A549 (cell line): ENCODE data around the gene SMARCD1. TPM values are rescaled to one million over a fixed set of nuclear protein-coding genes. Genes with fewer than 3 reads are reported as not detected.
A peak's percentile ranks its signal among the peaks of the same experiment; 100 is the strongest.

ENCODE experiments used
- ATAC-seq, 2 experiments: fragments of 200-7000 bp in 1 of 2; fragments of >200 bp in 1 of 2; cut with Nextera tagmentation in 1 of 2; cut with Tn5 transposase in 1 of 2; 3 replicates each; pipeline versions ENCODE4 v1.8.0 to v1.9.1; 2018 to 2020; ENCODE audit warnings: mild to moderate bottlenecking in 1 of 2, moderate library complexity in 1 of 2
- CTCF ChIA-PET: fragments of 300-600 bp; sonication (Branson Sonifier 250); formaldehyde crosslinking; extraction: SDS; loops from one replicate; lab custom pipeline; 2021; ENCODE audit warnings: antibody characterized with exemption, inconsistent platforms; lab: Yijun Ruan, JAX
- POLR2A ChIA-PET: fragments of 350-600 bp; formaldehyde crosslinking; extraction: SDS; loops from one replicate; lab custom pipeline; 2021; ENCODE audit warnings: antibody characterized with exemption, inconsistent platforms; lab: Yijun Ruan, JAX
- DNase-seq, 2 experiments: peaks; one replicate each; pipeline versions ENCODE4 v3.0.0 to v3.0.0-alpha.2; 2011 to 2016; ENCODE audit warnings: low read depth in 1 of 2, low spot score in 1 of 2
- FAIRE-seq: peaks from 2 replicates; lab custom pipeline; 2011; peaks lifted over from hg19 to GRCh38; lab: Jason Lieb, UNC
- H3K27ac ChIP-seq, 2 experiments: fragments of >200 bp; sonication (Bioruptor Twin); formaldehyde crosslinking; 3 replicates each; pipeline ENCODE4 v1.5.1; 2016 to 2017
- H3K4me1 ChIP-seq: fragments of >200 bp; sonication (Bioruptor Twin); formaldehyde crosslinking; 3 replicates; pipeline ENCODE4 v1.6.1; 2016
- H3K4me2 ChIP-seq: fragments of >200 bp; sonication (Bioruptor Twin); formaldehyde crosslinking; 3 replicates; pipeline ENCODE4 v1.6.1; 2016
- H3K4me3 ChIP-seq: fragments of >200 bp; sonication (Bioruptor Twin); formaldehyde crosslinking; 3 replicates; pipeline ENCODE4 v1.5.1; 2016
- H3K9me3 ChIP-seq: fragments of >200 bp; sonication (Bioruptor Twin); formaldehyde crosslinking; 3 replicates; pipeline ENCODE4 v1.6.1; 2016
- BHLHE40 ChIP-seq: IDR thresholded peaks from 2 replicates; pipeline ENCODE4 v1.6.1; 2012; ENCODE audit warnings: low read depth, low read length, inconsistent platforms
- CHD2 ChIP-seq: fragments of 150-350 bp; IDR thresholded peaks from 2 replicates; pipeline ENCODE4 v1.6.1; 2014; ENCODE audit warnings: low read length; ENCODE audit not compliant: partially characterized antibody
- EHMT2 ChIP-seq: fragments of 200-600 bp; sonication (generic); IDR thresholded peaks from 2 replicates; pipeline ENCODE4 v1.6.1; 2016; ENCODE audit warnings: antibody characterized with exemption, low read depth, mild to moderate bottlenecking, moderate library complexity
- EP300 ChIP-seq, 2 experiments: fragments of >200 bp; sonication (Bioruptor Twin); formaldehyde crosslinking; IDR thresholded peaks; 2 replicates in 1 of 2; 3 replicates in 1 of 2; pipeline ENCODE4 v1.6.1; 2016 to 2017
- FOSB ChIP-seq: fragments of 250-450 bp; sonication (Bioruptor Pico); IDR thresholded peaks from 2 replicates; pipeline ENCODE4 v1.5.0; 2020; ENCODE audit warnings: mild to moderate bottlenecking, moderate library complexity
- FOSL2 ChIP-seq, 2 experiments: fragments of 450-650 bp in 1 of 2; fragments of >200 bp in 1 of 2; sonication (Bioruptor Twin) in 1 of 2; formaldehyde crosslinking; IDR thresholded peaks; 2 replicates each; pipeline versions ENCODE4 v1.5.0 to v1.6.1; 2016 to 2020; ENCODE audit warnings: mild to moderate bottlenecking in 1 of 2, moderate library complexity in 1 of 2
- FOXS1 ChIP-seq: fragments of 250-450 bp; sonication (Bioruptor Pico); IDR thresholded peaks from 2 replicates; pipeline ENCODE4 v1.5.0; 2020; ENCODE audit warnings: mild to moderate bottlenecking, moderate library complexity
- HEYL ChIP-seq: fragments of 250-450 bp; sonication (Bioruptor Pico); IDR thresholded peaks from 2 replicates; pipeline ENCODE4 v1.8.0; 2021; ENCODE audit warnings: mild to moderate bottlenecking, moderate library complexity
- HOXA7 ChIP-seq: fragments of 250-450 bp; sonication (Bioruptor Pico); IDR thresholded peaks from 2 replicates; pipeline ENCODE4 v1.5.0; 2020; ENCODE audit warnings: mild to moderate bottlenecking, moderate library complexity
- HOXB13 ChIP-seq: fragments of 250-450 bp; sonication (Bioruptor Pico); IDR thresholded peaks from 2 replicates; pipeline ENCODE4 v1.5.0; 2020; ENCODE audit warnings: low read depth, mild to moderate bottlenecking, moderate library complexity
- HOXB5 ChIP-seq: fragments of 250-450 bp; sonication (Bioruptor Pico); IDR thresholded peaks from 2 replicates; pipeline ENCODE4 v1.5.0; 2020; ENCODE audit warnings: mild to moderate bottlenecking, moderate library complexity
- KDM5A ChIP-seq: fragments of 200-600 bp; sonication (generic); IDR thresholded peaks from 2 replicates; pipeline ENCODE4 v1.6.1; 2016; ENCODE audit warnings: antibody characterized with exemption, mild to moderate bottlenecking
- MAZ ChIP-seq: fragments of 150-350 bp; IDR thresholded peaks from 2 replicates; pipeline ENCODE4 v1.6.1; 2014; ENCODE audit warnings: antibody characterized with exemption, low read depth, low read length, borderline replicate concordance
- NPAS2 ChIP-seq: fragments of 250-450 bp; sonication (Bioruptor Pico); IDR thresholded peaks from 2 replicates; pipeline ENCODE4 v1.8.0; 2022; ENCODE audit warnings: mild to moderate bottlenecking, moderate library complexity, borderline replicate concordance
- RAD21 ChIP-seq, 2 experiments: fragments of >200 bp in 1 of 2; sonication (Bioruptor Twin) in 1 of 2; formaldehyde crosslinking in 1 of 2; IDR thresholded peaks in 1 of 2; conservative IDR thresholded peaks in 1 of 2; 2 replicates in 1 of 2; 3 replicates in 1 of 2; pipeline ENCODE4 v1.6.1; 2012 to 2018; ENCODE audit warnings: inconsistent platforms in 1 of 2
- RCOR1 ChIP-seq: fragments of 150-350 bp; IDR thresholded peaks from 2 replicates; pipeline ENCODE4 v1.6.1; 2014; ENCODE audit warnings: antibody characterized with exemption, low read length, low read depth
- SMC3 ChIP-seq: fragments of >200 bp; sonication (Bioruptor Twin); formaldehyde crosslinking; IDR thresholded peaks from 3 replicates; pipeline ENCODE4 v1.6.1; 2018; ENCODE audit warnings: inconsistent platforms
- SREBF2 ChIP-seq: fragments of 450-650 bp; IDR thresholded peaks from 2 replicates; pipeline ENCODE4 v1.6.1; 2014; ENCODE audit warnings: mild to moderate bottlenecking, moderate library complexity
- TFCP2L1 ChIP-seq: fragments of 250-450 bp; sonication (Bioruptor Pico); IDR thresholded peaks from 2 replicates; pipeline ENCODE4 v1.5.0; 2021; ENCODE audit warnings: mild to moderate bottlenecking
- TP53 ChIP-seq: fragments of 250-450 bp; sonication (Bioruptor Pico); IDR thresholded peaks from 2 replicates; pipeline ENCODE4 v1.5.0; 2021; ENCODE audit warnings: mild to moderate bottlenecking, moderate library complexity
- ZC3H11A ChIP-seq: fragments of 450-650 bp; IDR thresholded peaks from 2 replicates; pipeline ENCODE4 v1.6.1; 2014; ENCODE audit warnings: antibody characterized with exemption, mild to moderate bottlenecking
- ZFP36 ChIP-seq: fragments of 450-650 bp; IDR thresholded peaks from 2 replicates; pipeline ENCODE4 v1.6.1; 2014; ENCODE audit warnings: borderline replicate concordance; ENCODE audit not compliant: partially characterized antibody
- ZSCAN20 ChIP-seq: fragments of 250-450 bp; sonication (Bioruptor Pico); IDR thresholded peaks from 2 replicates; pipeline ENCODE4 v1.8.0; 2022; ENCODE audit warnings: mild to moderate bottlenecking, moderate library complexity
- WGBS: methylation state at CpG from one replicate; pipeline ENCODE4 v1.1.6; 2017; ENCODE audit errors: missing lambda C conversion rate; 5-methylcytosine and 5-hydroxymethylcytosine counted together
- polyA plus RNA-seq, 4 experiments: library from polyadenylated mRNA; depleted of rRNA in 3 of 4; stranded (reverse); fragments of >200 nt; fragmentation: RNase III in 1 of 4; extraction: RNeasy Plus Mini Kit Qiagen cat#74134 plus additional on column Dnase treatment in 1 of 4; gene quantifications; 2 replicates in 3 of 4; 3 replicates in 1 of 4; pipeline ENCODE4 v1.2.3, GENCODE V29; 2011 to 2017
- TF ChIP-seq, protein P1 (sequence below): IDR thresholded peaks from 2 replicates; pipeline ENCODE4 v1.6.1; 2012; ENCODE audit warnings: low read depth, borderline replicate concordance
- TF ChIP-seq, protein P2 (sequence below): fragments of 250-450 bp; sonication (Bioruptor Pico); IDR thresholded peaks from 2 replicates; pipeline ENCODE4 v1.5.0; 2020; ENCODE audit warnings: low read depth, mild to moderate bottlenecking, moderate library complexity
- TF ChIP-seq, protein P3 (sequence below): fragments of >200 bp; sonication (Bioruptor Twin); formaldehyde crosslinking; IDR thresholded peaks from 2 replicates; pipeline ENCODE4 v1.6.1; 2016
- TF ChIP-seq, protein P4 (sequence below): IDR thresholded peaks from 2 replicates; pipeline ENCODE4 v1.6.1; 2012
- TF ChIP-seq, protein P5 (sequence below): IDR thresholded peaks from 2 replicates; pipeline ENCODE4 v1.6.1; 2012
- TF ChIP-seq, protein P6 (sequence below): fragments of >200 bp; sonication (Bioruptor Twin); formaldehyde crosslinking; IDR thresholded peaks from 3 replicates; pipeline ENCODE4 v1.5.1; 2016

SMARCD1 gene
- polyA plus RNA-seq, 2 of the 4 experiments (the other 2 are of a cell fraction): 62.5 to 80.7 TPM

DNA sequence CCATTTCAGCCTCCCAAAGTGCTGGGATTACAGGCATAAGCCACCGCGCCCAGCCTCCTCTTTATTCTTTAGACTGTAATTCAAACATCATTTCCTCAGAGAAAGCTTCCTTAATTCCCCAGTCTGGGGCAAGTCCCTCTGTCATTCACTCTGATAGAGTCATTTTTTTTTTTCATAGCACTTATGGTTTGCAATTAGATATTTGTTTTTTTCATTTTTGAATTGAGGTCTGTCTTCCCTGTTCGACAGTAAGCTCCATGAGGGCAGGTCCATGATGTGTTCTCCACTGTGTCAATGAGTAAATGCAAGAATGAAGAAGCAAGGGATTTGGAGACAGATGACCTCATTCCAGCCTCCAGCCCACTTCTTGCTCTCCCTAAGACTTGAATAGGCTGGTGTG is 15.6 kb upstream of the SMARCD1 start:
- H3K4me1 ChIP-seq: peaks cover 13% of the 10 kb centered on the region; the same call in 2 of the 3 replicates
- no peaks in the 10 kb centered on the region for H3K9me3 ChIP-seq
- ChIA-PET POLR2A (no interaction called here), CTCF (interaction anchor here (1.1 to 33.6 kb wide), 21 partner anchors 10 to 324 kb away, joined by 3 to 708 read pairs (median 11); partner anchors contain the start of genes AQP5, AQP6, ASIC1 and SMARCD1)
- H3K27ac ChIP-seq: no peak overlapping the region
- no peak for DNase-seq
- FAIRE-seq: no peak
- H3K4me2 ChIP-seq: no peak overlapping the region
- no peak overlapping the region for H3K4me3 ChIP-seq
- TF ChIP-seq, protein P1, sequence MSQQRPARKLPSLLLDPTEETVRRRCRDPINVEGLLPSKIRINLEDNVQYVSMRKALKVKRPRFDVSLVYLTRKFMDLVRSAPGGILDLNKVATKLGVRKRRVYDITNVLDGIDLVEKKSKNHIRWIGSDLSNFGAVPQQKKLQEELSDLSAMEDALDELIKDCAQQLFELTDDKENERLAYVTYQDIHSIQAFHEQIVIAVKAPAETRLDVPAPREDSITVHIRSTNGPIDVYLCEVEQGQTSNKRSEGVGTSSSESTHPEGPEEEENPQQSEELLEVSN: no peak
- TF ChIP-seq EP300 (IDR thresholded peaks at IDR 0.05) (no peak), FOSL2 (IDR thresholded peaks at IDR 0.05) (no peak), FOSL2 (CRISPR knock-in tag; IDR thresholded peaks at IDR 0.05) (no peak), CHD2 (no peak), HEYL (CRISPR knock-in tag) (no peak), HOXA7 (CRISPR knock-in tag) (no peak), ZC3H11A (no peak), TFCP2L1 (CRISPR knock-in tag) (no peak), SREBF2 (no peak), FOXS1 (CRISPR knock-in tag) (no peak), FOSB (CRISPR knock-in tag) (no peak), SMC3 (no peak), KDM5A (no peak)
- TF ChIP-seq, protein P2, sequence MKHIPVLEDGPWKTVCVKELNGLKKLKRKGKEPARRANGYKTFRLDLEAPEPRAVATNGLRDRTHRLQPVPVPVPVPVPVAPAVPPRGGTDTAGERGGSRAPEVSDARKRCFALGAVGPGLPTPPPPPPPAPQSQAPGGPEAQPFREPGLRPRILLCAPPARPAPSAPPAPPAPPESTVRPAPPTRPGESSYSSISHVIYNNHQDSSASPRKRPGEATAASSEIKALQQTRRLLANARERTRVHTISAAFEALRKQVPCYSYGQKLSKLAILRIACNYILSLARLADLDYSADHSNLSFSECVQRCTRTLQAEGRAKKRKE (CRISPR knock-in tag): no peak
- TF ChIP-seq, protein P3, sequence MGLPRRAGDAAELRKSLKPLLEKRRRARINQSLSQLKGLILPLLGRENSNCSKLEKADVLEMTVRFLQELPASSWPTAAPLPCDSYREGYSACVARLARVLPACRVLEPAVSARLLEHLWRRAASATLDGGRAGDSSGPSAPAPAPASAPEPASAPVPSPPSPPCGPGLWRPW: no peak
- ATAC-seq: no peak
- 86% methylated on average over 3 of the region's 3 CpGs for WGBS

DNA sequence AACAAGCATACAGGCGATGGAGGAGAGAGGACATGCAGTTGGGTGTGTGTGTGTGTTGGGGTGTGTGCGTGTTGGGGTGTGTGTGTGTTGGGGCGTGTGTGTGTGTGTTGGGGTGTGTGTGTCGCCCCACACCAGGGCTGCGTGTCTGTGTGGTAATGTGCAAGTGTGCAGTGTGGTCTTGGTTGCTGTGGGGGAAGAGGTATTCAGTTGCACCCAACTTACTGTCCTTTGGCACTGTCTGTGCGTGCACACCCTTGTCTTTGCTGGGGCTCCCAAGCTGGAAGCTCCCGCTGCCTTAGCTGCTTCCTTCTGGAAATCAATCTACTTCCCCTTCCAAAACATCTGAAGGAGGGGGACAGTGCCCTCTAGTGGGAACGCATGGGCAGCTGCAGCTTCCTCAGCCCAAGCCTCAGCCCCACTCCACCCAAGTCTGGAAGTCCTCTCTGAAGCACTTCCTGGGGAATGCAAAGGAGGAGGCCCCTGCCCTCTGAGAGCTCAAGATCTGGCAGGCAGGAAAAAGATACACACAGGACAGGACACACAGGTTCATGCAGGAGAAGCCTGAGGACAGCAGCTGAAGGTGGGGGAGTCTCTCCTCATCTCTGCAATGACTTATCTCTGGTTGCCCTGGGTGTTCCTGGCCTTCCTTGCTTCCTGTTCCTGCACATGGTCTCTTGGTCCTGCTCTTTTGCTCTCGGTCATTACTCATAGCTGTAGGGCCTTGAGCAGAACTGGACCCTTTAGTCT is 14.7 kb upstream of the SMARCD1 start:
- ATAC-seq: peak; percentile 68 to 83
- H3K27ac ChIP-seq: peak overlapping the region in 1 of 2 experiments; percentile 49; a peak in 2 of 6 replicates
- peaks cover 21% of the 10 kb centered on the region for H3K4me1 ChIP-seq
- peak; percentile 71 to 88 for DNase-seq
- TF ChIP-seq RAD21 (conservative IDR thresholded peaks at IDR 0.05 in 1 of 2, IDR thresholded peaks at IDR 0.05 in 1 of 2) (peak; percentile 81 to 86), ZC3H11A (no peak), HOXB13 (CRISPR knock-in tag) (no peak), BHLHE40 (no peak), RCOR1 (no peak), TFCP2L1 (CRISPR knock-in tag) (no peak), EHMT2 (no peak), FOXS1 (CRISPR knock-in tag) (no peak), SMC3 (peak; percentile 85), ZFP36 (no peak), SREBF2 (no peak), TP53 (no peak), NPAS2 (CRISPR knock-in tag) (no peak), ZSCAN20 (no peak), HOXB5 (CRISPR knock-in tag) (no peak), MAZ (no peak)
- TF ChIP-seq, protein P4, sequence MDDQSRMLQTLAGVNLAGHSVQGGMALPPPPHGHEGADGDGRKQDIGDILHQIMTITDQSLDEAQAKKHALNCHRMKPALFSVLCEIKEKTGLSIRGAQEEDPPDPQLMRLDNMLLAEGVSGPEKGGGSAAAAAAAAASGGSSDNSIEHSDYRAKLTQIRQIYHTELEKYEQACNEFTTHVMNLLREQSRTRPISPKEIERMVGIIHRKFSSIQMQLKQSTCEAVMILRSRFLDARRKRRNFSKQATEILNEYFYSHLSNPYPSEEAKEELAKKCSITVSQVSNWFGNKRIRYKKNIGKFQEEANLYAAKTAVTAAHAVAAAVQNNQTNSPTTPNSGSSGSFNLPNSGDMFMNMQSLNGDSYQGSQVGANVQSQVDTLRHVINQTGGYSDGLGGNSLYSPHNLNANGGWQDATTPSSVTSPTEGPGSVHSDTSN: no peak
- TF ChIP-seq, protein P5, sequence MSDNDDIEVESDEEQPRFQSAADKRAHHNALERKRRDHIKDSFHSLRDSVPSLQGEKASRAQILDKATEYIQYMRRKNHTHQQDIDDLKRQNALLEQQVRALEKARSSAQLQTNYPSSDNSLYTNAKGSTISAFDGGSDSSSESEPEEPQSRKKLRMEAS: 0 out of 2 replicates have a peak, but pooled peaks have one; percentile 17
- TF ChIP-seq, protein P2 (CRISPR knock-in tag): no peak
- TF ChIP-seq, protein P6, sequence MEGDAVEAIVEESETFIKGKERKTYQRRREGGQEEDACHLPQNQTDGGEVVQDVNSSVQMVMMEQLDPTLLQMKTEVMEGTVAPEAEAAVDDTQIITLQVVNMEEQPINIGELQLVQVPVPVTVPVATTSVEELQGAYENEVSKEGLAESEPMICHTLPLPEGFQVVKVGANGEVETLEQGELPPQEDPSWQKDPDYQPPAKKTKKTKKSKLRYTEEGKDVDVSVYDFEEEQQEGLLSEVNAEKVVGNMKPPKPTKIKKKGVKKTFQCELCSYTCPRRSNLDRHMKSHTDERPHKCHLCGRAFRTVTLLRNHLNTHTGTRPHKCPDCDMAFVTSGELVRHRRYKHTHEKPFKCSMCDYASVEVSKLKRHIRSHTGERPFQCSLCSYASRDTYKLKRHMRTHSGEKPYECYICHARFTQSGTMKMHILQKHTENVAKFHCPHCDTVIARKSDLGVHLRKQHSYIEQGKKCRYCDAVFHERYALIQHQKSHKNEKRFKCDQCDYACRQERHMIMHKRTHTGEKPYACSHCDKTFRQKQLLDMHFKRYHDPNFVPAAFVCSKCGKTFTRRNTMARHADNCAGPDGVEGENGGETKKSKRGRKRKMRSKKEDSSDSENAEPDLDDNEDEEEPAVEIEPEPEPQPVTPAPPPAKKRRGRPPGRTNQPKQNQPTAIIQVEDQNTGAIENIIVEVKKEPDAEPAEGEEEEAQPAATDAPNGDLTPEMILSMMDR: peak; percentile 92
- no peak overlapping the region for H3K4me3 ChIP-seq
- H3K4me2 ChIP-seq: peak overlapping the region; percentile 53
- ChIA-PET CTCF (interaction anchor here (0.5 to 33.6 kb wide), 56 partner anchors 9 to 323 kb away, joined by 3 to 708 read pairs (median 4); partner anchors contain the start of genes AQP5, AQP6, ASIC1 and COX14), POLR2A (interaction anchor here (0.5 to 1.1 kb wide), 4 partner anchors 13 to 228 kb away, joined by 3 to 4 read pairs (median 3); partner anchors contain the start of gene BCDIN3D)
- no peaks in the 10 kb centered on the region for H3K9me3 ChIP-seq
- WGBS: 39% methylated on average over 9 of the region's 9 CpGs
- no peak for FAIRE-seq
